ENCODE data around the gene DYNLT1. TPM values are rescaled to one million over a fixed set of nuclear protein-coding genes. Genes with fewer than 3 reads are reported as not detected.
A peak's percentile ranks its signal among the peaks of the same experiment; 100 is the strongest.

The DYNLT1 gene
- total RNA-seq, 2 donors from 2014 or later: 45.6 to 48.7 TPM

- Histone ChIP-seq H3K4me3 (no peak overlapping the region), H3K27ac (peak overlapping the region; percentile 13 to 62), H3K9me3 (no peaks in the 10 kb centered on the region), H3K36me3 (peaks cover 4% of the 10 kb centered on the region), H3K27me3 (replicated peaks; ENCODE audit: insufficient read depth) (no peaks in the 10 kb centered on the region), H3K4me1 (ENCODE audit: control insufficient read depth in 1 of 2, low read depth in 2 of 2) (peaks cover 15 to 38% of the 10 kb centered on the region in 2 donors)
- TF ChIP-seq CTCF (IDR thresholded peaks at IDR 0.05): no peak
- DNase-seq (ENCODE audit: low spot score): no peak
- ATAC-seq (ENCODE audit: insufficient number of reproducible peaks, low FRiP score, low read depth): no peak
Observed at GRCh38 chr6:158626360-158627167, 18.0 kb downstream of the DYNLT1 start.

GRCh38 chr6:158625881-158626305, 18.6 kb downstream of the DYNLT1 start:
- peaks cover 6% of the 10 kb centered on the region for H3K36me3 ChIP-seq
- ATAC-seq (ENCODE audit: insufficient number of reproducible peaks, low FRiP score, low read depth) (no peak), DNase-seq (ENCODE audit: low spot score) (no peak)
- no peaks in the 10 kb centered on the region for H3K27me3 ChIP-seq (replicated peaks; ENCODE audit: insufficient read depth)
- no peaks in the 10 kb centered on the region for H3K9me3 ChIP-seq
- peak overlapping the region; percentile 13 to 62 for H3K27ac ChIP-seq
- TF ChIP-seq CTCF (IDR thresholded peaks at IDR 0.05): no peak
- peaks cover 9 to 31% of the 10 kb centered on the region in 2 donors for H3K4me1 ChIP-seq (ENCODE audit: control insufficient read depth in 1 of 2, low read depth in 2 of 2)
- no peak overlapping the region for H3K4me3 ChIP-seq

GRCh38 chr6:158624684-158625682, 19.6 kb downstream of the DYNLT1 start:
- H3K27ac ChIP-seq: peak overlapping the region; percentile 13 to 62
- no peak for DNase-seq (ENCODE audit: low spot score)
- no peaks in the 10 kb centered on the region for H3K27me3 ChIP-seq (replicated peaks; ENCODE audit: insufficient read depth)
- no peak for TF ChIP-seq CTCF (IDR thresholded peaks at IDR 0.05)
- peaks cover 6 to 27% of the 10 kb centered on the region in 2 donors for H3K4me1 ChIP-seq (ENCODE audit: control insufficient read depth in 1 of 2, low read depth in 2 of 2)
- no peaks in the 10 kb centered on the region for H3K9me3 ChIP-seq
- ATAC-seq (ENCODE audit: insufficient number of reproducible peaks, low FRiP score, low read depth): no peak
- H3K36me3 ChIP-seq: peaks cover 6% of the 10 kb centered on the region
- no peak overlapping the region for H3K4me3 ChIP-seq

- Histone ChIP-seq H3K4me3 (no peak overlapping the region), H3K27ac (no peak overlapping the region), H3K4me1 (ENCODE audit: control insufficient read depth in 1 of 2, low read depth in 2 of 2) (peaks cover 9 to 36% of the 10 kb centered on the region in 2 donors), H3K36me3 (peaks cover 6% of the 10 kb centered on the region), H3K27me3 (replicated peaks; ENCODE audit: insufficient read depth) (no peaks in the 10 kb centered on the region), H3K9me3 (no peaks in the 10 kb centered on the region)
- ATAC-seq (ENCODE audit: insufficient number of reproducible peaks, low FRiP score, low read depth) (no peak), DNase-seq (ENCODE audit: low spot score) (no peak)
- TF ChIP-seq CTCF (IDR thresholded peaks at IDR 0.05): no peak
Observed at GRCh38 chr6:158622545-158623190, 21.9 kb downstream of the DYNLT1 start.
